Fibroblast of lung (primary cell): Measurements from ENCODE around the gene BNIP5.

Experiments
- EZH2 ChIP-seq: IDR thresholded peaks from 2 replicates; pipeline ENCODE4 v1.5.1; 2012; ENCODE audit warnings: low read length, control low read depth, mild to moderate bottlenecking; ENCODE audit errors: missing control alignments
- TF ChIP-seq, protein P1 (sequence below), 2 donors: IDR thresholded peaks in 1 of 2; conservative IDR thresholded peaks in 1 of 2; 1 replicate in 1 of 2; 2 replicates in 1 of 2; pipeline ENCODE4 v1.5.1; 2011 to 2012; ENCODE audit warnings: low read length in 2 of 2, control low read depth in 1 of 2, inconsistent platforms in 1 of 2, low read depth in 1 of 2, mild to moderate bottlenecking in 1 of 2

- TF ChIP-seq EZH2, result no peak
- TF ChIP-seq, protein P1, sequence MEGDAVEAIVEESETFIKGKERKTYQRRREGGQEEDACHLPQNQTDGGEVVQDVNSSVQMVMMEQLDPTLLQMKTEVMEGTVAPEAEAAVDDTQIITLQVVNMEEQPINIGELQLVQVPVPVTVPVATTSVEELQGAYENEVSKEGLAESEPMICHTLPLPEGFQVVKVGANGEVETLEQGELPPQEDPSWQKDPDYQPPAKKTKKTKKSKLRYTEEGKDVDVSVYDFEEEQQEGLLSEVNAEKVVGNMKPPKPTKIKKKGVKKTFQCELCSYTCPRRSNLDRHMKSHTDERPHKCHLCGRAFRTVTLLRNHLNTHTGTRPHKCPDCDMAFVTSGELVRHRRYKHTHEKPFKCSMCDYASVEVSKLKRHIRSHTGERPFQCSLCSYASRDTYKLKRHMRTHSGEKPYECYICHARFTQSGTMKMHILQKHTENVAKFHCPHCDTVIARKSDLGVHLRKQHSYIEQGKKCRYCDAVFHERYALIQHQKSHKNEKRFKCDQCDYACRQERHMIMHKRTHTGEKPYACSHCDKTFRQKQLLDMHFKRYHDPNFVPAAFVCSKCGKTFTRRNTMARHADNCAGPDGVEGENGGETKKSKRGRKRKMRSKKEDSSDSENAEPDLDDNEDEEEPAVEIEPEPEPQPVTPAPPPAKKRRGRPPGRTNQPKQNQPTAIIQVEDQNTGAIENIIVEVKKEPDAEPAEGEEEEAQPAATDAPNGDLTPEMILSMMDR (conservative IDR thresholded peaks at IDR 0.05 in 1 of 2, IDR thresholded peaks at IDR 0.05 in 1 of 2; ENCODE audit: low read depth in 1 of 2, low read length in 2 of 2), result no peak
Observed at GRCh38 chr6:36362551-36363370, 26.1 kb upstream of the BNIP5 start.
